HG03432 (cell line): ENCODE results near the gene KCNJ15.

Experiments used
- ATAC-seq: cut with Tn5 transposase; IDR thresholded peaks from one replicate; pipeline ENCODE4 v1.9.1; 2021; ENCODE audit warnings: mild to moderate bottlenecking, moderate library complexity; ENCODE audit not compliant: unreplicated experiment

KCNJ15 gene

GRCh38 chr21:38267991-38268863 lies 11.4 kb downstream of the KCNJ15 start:
- ATAC-seq: peak; percentile 49

GRCh38 chr21:38268864-38269575 lies 12.2 kb downstream of the KCNJ15 start:
- peak; percentile 43 for ATAC-seq

GRCh38 chr21:38269576-38269936 lies 12.8 kb downstream of the KCNJ15 start:
- ATAC-seq: peak; percentile 80

- no peak for ATAC-seq
Observed at GRCh38 chr21:38272215-38272614, 15.4 kb downstream of the KCNJ15 start.

GRCh38 chr21:38273745-38274542 lies 17.2 kb downstream of the KCNJ15 start:
- no peak for ATAC-seq

- no peak for ATAC-seq
Observed at GRCh38 chr21:38277501-38278131, 20.8 kb downstream of the KCNJ15 start.

GRCh38 chr21:38280454-38280853 lies 23.7 kb downstream of the KCNJ15 start:
- no peak for ATAC-seq

GRCh38 chr21:38280867-38281266 lies 24.1 kb downstream of the KCNJ15 start:
- ATAC-seq: no peak

GRCh38 chr21:38282921-38283320 lies 26.1 kb downstream of the KCNJ15 start:
- no peak for ATAC-seq

GRCh38 chr21:38284216-38284615 lies 27.4 kb downstream of the KCNJ15 start:
- ATAC-seq: no peak

GRCh38 chr21:38286739-38287471 lies 30.1 kb downstream of the KCNJ15 start:
- no peak for ATAC-seq

GRCh38 chr21:38287476-38287875 lies 30.7 kb downstream of the KCNJ15 start:
- no peak for ATAC-seq

GRCh38 chr21:38289705-38290485 lies 33.1 kb downstream of the KCNJ15 start:
- no peak for ATAC-seq

GRCh38 chr21:38290809-38291208 lies 34.0 kb downstream of the KCNJ15 start:
- ATAC-seq: no peak

- ATAC-seq: no peak
Observed at GRCh38 chr21:38291874-38292273, 35.1 kb downstream of the KCNJ15 start.

GRCh38 chr21:38293113-38293512 lies 36.3 kb downstream of the KCNJ15 start:
- ATAC-seq: no peak

GRCh38 chr21:38293765-38294164 lies 37.0 kb downstream of the KCNJ15 start:
- ATAC-seq: no peak

GRCh38 chr21:38294609-38295008 lies 37.8 kb downstream of the KCNJ15 start:
- ATAC-seq: no peak

GRCh38 chr21:38295997-38296764 lies 39.4 kb downstream of the KCNJ15 start:
- no peak for ATAC-seq
